GM12878 (cell line): Measurements from ENCODE around the gene ADH1C. TPM values are rescaled to one million over a fixed set of nuclear protein-coding genes. Genes with fewer than 3 reads are reported as not detected.

Experiments used
- ATAC-seq: fragments of 200-7000 bp; cut with Tn5 transposase; 3 replicates; pipeline ENCODE4 v1.9.1; 2020; ENCODE audit warnings: mild to moderate bottlenecking, moderate library complexity
- BruUV-seq: library from RNA; stranded (reverse); fragments of 400-500 nt; replicated peaks from 2 replicates; lab custom pipeline; 2021; lab: Mats Ljungman, UMichigan
- CTCF ChIA-PET: fragments of 300-600 bp; sonication (Branson Sonifier 250); formaldehyde crosslinking; extraction: SDS; loops from one replicate; lab custom pipeline; 2021; ENCODE audit warnings: inconsistent platforms; lab: Yijun Ruan, JAX
- POLR2A ChIA-PET: fragments of 350-600 bp; formaldehyde crosslinking; extraction: SDS; loops from one replicate; lab custom pipeline; 2021; ENCODE audit warnings: inconsistent platforms; lab: Charles Lee
- RAD21 ChIA-PET: fragments of 300-600 bp; sonication (Branson Sonifier 250); formaldehyde crosslinking; loops from one replicate; lab custom pipeline; 2023; ENCODE audit warnings: antibody characterized with exemption; ENCODE audit not compliant: unreplicated experiment; lab: Charles Lee
- SMC1A ChIA-PET: fragments of 300-600 bp; sonication (Branson Sonifier 250); formaldehyde crosslinking; loops from one replicate; lab custom pipeline; 2023; ENCODE audit not compliant: unreplicated experiment, uncharacterized antibody; lab: Charles Lee
- DNase-seq: peaks from one replicate; pipeline ENCODE4 v3.0.0-alpha.2; 2011; ENCODE audit warnings: low read depth, low spot score
- FAIRE-seq: peaks from 3 replicates; lab custom pipeline; 2011; peaks lifted over from hg19 to GRCh38; lab: Jason Lieb, UNC
- H2AFZ ChIP-seq: 2 replicates; pipeline ENCODE4 v1.6.0; 2011; ENCODE audit warnings: low read depth, low read length, control low read depth; ENCODE audit not compliant: control insufficient read depth
- H3K27ac ChIP-seq: 2 replicates; pipeline ENCODE4 v1.5.1; 2011; ENCODE audit warnings: control low read depth; ENCODE audit not compliant: control insufficient read depth, insufficient read depth
- H3K27me3 ChIP-seq, 2 experiments: replicated peaks in 1 of 2; 2 replicates each; pipeline versions ENCODE4 v1.6.0 to v1.6.1; 2011; ENCODE audit warnings: low read length in 1 of 2; ENCODE audit not compliant: control insufficient read depth in 2 of 2, insufficient read depth in 2 of 2
- H3K36me3 ChIP-seq, 2 experiments: 2 replicates each; pipeline ENCODE4 v1.5.1; 2011; ENCODE audit warnings: low read length in 1 of 2; ENCODE audit not compliant: control insufficient read depth in 2 of 2, insufficient read depth in 2 of 2
- H3K4me1 ChIP-seq: 2 replicates; pipeline ENCODE4 v1.6.1; 2011; ENCODE audit warnings: mild to moderate bottlenecking, low read length, moderate library complexity, mixed read lengths; ENCODE audit not compliant: control insufficient read depth, insufficient read depth
- H3K4me2 ChIP-seq: 2 replicates; pipeline ENCODE4 v1.6.0; 2011; ENCODE audit warnings: control low read depth; ENCODE audit not compliant: control insufficient read depth, insufficient read depth
- H3K4me3 ChIP-seq: fragments of 200-600 bp; sonication (generic); 2 replicates; pipeline ENCODE4 v1.5.1; 2016
- H3K79me2 ChIP-seq: 2 replicates; pipeline ENCODE4 v1.6.0; 2011; ENCODE audit warnings: low read length; ENCODE audit not compliant: control insufficient read depth, insufficient read depth
- H3K9ac ChIP-seq: 2 replicates; pipeline ENCODE4 v1.8.0; 2011; ENCODE audit warnings: low read length, control low read depth, mixed read lengths; ENCODE audit not compliant: control insufficient read depth, insufficient read depth
- H3K9me3 ChIP-seq: replicated peaks from 3 replicates; pipeline ENCODE4 v1.5.1; 2011; ENCODE audit warnings: mild to moderate bottlenecking, low read length; ENCODE audit not compliant: control insufficient read depth, insufficient read depth
- H4K20me1 ChIP-seq: 2 replicates; pipeline ENCODE4 v1.6.0; 2011; ENCODE audit not compliant: control insufficient read depth, insufficient read depth
- ATF2 ChIP-seq: IDR thresholded peaks from 2 replicates; pipeline ENCODE4 v1.6.1; 2012; ENCODE audit warnings: low read length, inconsistent platforms
- IKZF2 ChIP-seq, 2 experiments: fragments of 450-650 bp; IDR thresholded peaks; 2 replicates each; pipeline ENCODE4 v1.6.1; 2017; ENCODE audit warnings: mild to moderate bottlenecking in 2 of 2, moderate library complexity in 2 of 2
- NBN ChIP-seq: fragments of 450-650 bp; IDR thresholded peaks from 2 replicates; pipeline ENCODE4 v1.6.1; 2016
- NKRF ChIP-seq: fragments of 450-650 bp; conservative IDR thresholded peaks from 2 replicates; pipeline ENCODE4 v1.6.1; 2017; ENCODE audit warnings: mild to moderate bottlenecking, moderate library complexity
- PBX3 ChIP-seq: IDR thresholded peaks from 2 replicates; pipeline ENCODE4 v1.6.1; 2011; ENCODE audit warnings: mild to moderate bottlenecking, low read depth, low read length, moderate library complexity; ENCODE audit not compliant: insufficient replicate concordance
- RELA ChIP-seq: fragments of 450-650 bp; IDR thresholded peaks from 2 replicates; pipeline ENCODE4 v1.8.0; 2014; ENCODE audit warnings: borderline replicate concordance; ENCODE audit not compliant: partially characterized antibody
- STAT1 ChIP-seq: fragments of 450-650 bp; conservative IDR thresholded peaks from 2 replicates; pipeline ENCODE4 v1.6.1; 2014; ENCODE audit warnings: antibody characterized with exemption, mild to moderate bottlenecking
- ZBTB11 ChIP-seq: fragments of 450-650 bp; formaldehyde crosslinking; IDR thresholded peaks from 2 replicates; pipeline ENCODE4 v1.5.0; 2022; ENCODE audit warnings: mild to moderate bottlenecking, missing genetic modification characterization
- WGBS: methylation state at CpG from one replicate; pipeline ENCODE4 v1.1.6; 2016; ENCODE audit warnings: low lambda C conversion rate; ENCODE audit not compliant: insufficient replicate concordance, insufficient coverage; ENCODE audit errors: missing lambda C conversion rate; 5-methylcytosine and 5-hydroxymethylcytosine counted together
- in situ Hi-C: fragments of 300-500 bp; cut with MboI; formaldehyde crosslinking; loops from 9 replicates; pipeline ENCODE4 v1.14.3; 2018; ENCODE audit warnings: mixed read lengths
- intact Hi-C: fragments of 100-400 bp; cut with micrococcal nuclease; formaldehyde crosslinking; loops from one replicate; pipeline ENCODE4 v1.14.2; 2022; ENCODE audit not compliant: unreplicated experiment
- polyA plus RNA-seq, 11 experiments: library from polyadenylated mRNA; depleted of rRNA in 4 of 11; unstranded in 6 of 11; stranded (reverse) in 5 of 11; fragments of >200 nt; fragmentation: Nextera tagmentation in 4 of 11; fragmentation: Illumina TruSeq in 1 of 11; extraction: Ambion mirVana in 4 of 11; extraction: Trizol in 1 of 11; gene quantifications; 1 replicate in 1 of 11; 2 replicates in 10 of 11; pipeline versions ENCODE4 v1.2.1 to v1.2.3, GENCODE V29; 2011 to 2016; ENCODE audit warnings: inconsistent platforms in 2 of 11, missing spikeins in 2 of 11, low read depth in 1 of 11
- total RNA-seq, 4 experiments: library from RNA; depleted of rRNA in 3 of 4; stranded (reverse); fragments of >200 nt in 3 of 4; fragmentation: Illumina TruSeq in 1 of 4; extraction: Trizol in 1 of 4; gene quantifications; 2 replicates each; pipeline versions ENCODE4 v1.2.1 to v1.2.3, GENCODE V29; 2013 to 2021
- TF ChIP-seq, protein P1 (sequence below): fragments of 450-650 bp; IDR thresholded peaks from 2 replicates; pipeline ENCODE4 v1.6.1; 2017; ENCODE audit warnings: mild to moderate bottlenecking, moderate library complexity

Gene ADH1C
- total and polyA plus RNA-seq, 10 of the 15 experiments (the other 5 are each of a cell fraction or from before 2014, with no cell fraction given), result 0.04 to 1.1 (median 0.10) TPM; not detected in 3

- Histone ChIP-seq H3K79me2 (no peaks in the 10 kb centered on the region), H3K27me3 (no peaks in the 10 kb centered on the region), H3K4me2 (no peak overlapping the region), H3K4me3 (no peak overlapping the region), H3K9me3 (no peaks in the 10 kb centered on the region), H3K27ac (no peak overlapping the region), H3K9ac (no peak overlapping the region), H3K4me1 (no peaks in the 10 kb centered on the region), H2AFZ (no peak overlapping the region), H4K20me1 (no peaks in the 10 kb centered on the region), H3K36me3 (no peaks in the 10 kb centered on the region)
- POLR2A ChIA-PET, result no interaction called here
- WGBS, result 0% methylated on average over 3 of the region's 3 CpGs
- intact Hi-C loops, result no loop called here
- CTCF ChIA-PET, result no interaction called here
- ATAC-seq, result no peak
- no TSS peak for BruUV-seq
- RAD21 ChIA-PET, result no interaction called here
- TF ChIP-seq NKRF, result no peak
- no peak for TF ChIP-seq ATF2
- TF ChIP-seq IKZF2 (IDR thresholded peaks at IDR 0.05), result no peak
- no peak for TF ChIP-seq RELA
- TF ChIP-seq PBX3, result no peak
- no peak for TF ChIP-seq STAT1
- no peak for TF ChIP-seq NBN
- no peak for TF ChIP-seq ZBTB11 (CRISPR knock-in tag)
- TF ChIP-seq, protein P1, sequence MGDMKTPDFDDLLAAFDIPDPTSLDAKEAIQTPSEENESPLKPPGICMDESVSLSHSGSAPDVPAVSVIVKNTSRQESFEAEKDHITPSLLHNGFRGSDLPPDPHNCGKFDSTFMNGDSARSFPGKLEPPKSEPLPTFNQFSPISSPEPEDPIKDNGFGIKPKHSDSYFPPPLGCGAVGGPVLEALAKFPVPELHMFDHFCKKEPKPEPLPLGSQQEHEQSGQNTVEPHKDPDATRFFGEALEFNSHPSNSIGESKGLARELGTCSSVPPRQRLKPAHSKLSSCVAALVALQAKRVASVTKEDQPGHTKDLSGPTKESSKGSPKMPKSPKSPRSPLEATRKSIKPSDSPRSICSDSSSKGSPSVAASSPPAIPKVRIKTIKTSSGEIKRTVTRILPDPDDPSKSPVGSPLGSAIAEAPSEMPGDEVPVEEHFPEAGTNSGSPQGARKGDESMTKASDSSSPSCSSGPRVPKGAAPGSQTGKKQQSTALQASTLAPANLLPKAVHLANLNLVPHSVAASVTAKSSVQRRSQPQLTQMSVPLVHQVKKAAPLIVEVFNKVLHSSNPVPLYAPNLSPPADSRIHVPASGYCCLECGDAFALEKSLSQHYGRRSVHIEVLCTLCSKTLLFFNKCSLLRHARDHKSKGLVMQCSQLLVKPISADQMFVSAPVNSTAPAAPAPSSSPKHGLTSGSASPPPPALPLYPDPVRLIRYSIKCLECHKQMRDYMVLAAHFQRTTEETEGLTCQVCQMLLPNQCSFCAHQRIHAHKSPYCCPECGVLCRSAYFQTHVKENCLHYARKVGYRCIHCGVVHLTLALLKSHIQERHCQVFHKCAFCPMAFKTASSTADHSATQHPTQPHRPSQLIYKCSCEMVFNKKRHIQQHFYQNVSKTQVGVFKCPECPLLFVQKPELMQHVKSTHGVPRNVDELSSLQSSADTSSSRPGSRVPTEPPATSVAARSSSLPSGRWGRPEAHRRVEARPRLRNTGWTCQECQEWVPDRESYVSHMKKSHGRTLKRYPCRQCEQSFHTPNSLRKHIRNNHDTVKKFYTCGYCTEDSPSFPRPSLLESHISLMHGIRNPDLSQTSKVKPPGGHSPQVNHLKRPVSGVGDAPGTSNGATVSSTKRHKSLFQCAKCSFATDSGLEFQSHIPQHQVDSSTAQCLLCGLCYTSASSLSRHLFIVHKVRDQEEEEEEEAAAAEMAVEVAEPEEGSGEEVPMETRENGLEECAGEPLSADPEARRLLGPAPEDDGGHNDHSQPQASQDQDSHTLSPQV, result no peak
- in situ Hi-C loops, result no loop called here
- FAIRE-seq, result no peak
- SMC1A ChIA-PET, result no interaction called here
- no peak for DNase-seq
Observed at GRCh38 chr4:99330648-99331047, 21.9 kb downstream of the ADH1C start.
